Left lung (tissue), 10 donors: Measurements from ENCODE around the gene CSNK1D. TPM values are rescaled to one million over a fixed set of nuclear protein-coding genes. Genes with fewer than 3 reads are reported as not detected.
A peak's percentile ranks its signal among the peaks of the same experiment; 100 is the strongest.

ENCODE experiments used
- ATAC-seq: fragments of 200-7000 bp; cut with Tn5 transposase; one replicate; pipeline ENCODE4 v1.9.1; 2020; ENCODE audit warnings: moderate library complexity
- DNase-seq, 4 donors: peaks; one replicate each; pipeline ENCODE4 v3.0.0-alpha.2; 2013 to 2020
- H3K27ac ChIP-seq, 2 donors: fragments of 200-600 bp; sonication (generic) in 1 of 2; one replicate each; pipeline versions ENCODE4 v1.5.0 to v1.8.0; 2020 to 2021
- H3K27me3 ChIP-seq, 2 donors: fragments of 200-600 bp; sonication (generic) in 1 of 2; one replicate each; pipeline versions ENCODE4 v1.5.0 to v1.8.0; 2020 to 2021
- H3K36me3 ChIP-seq, 2 donors: fragments of 200-600 bp; sonication (generic) in 1 of 2; one replicate each; pipeline versions ENCODE4 v1.5.0 to v1.8.0; 2020 to 2021
- H3K4me1 ChIP-seq, 2 donors: fragments of 200-600 bp; one replicate each; pipeline ENCODE4 v1.8.0; 2021
- H3K4me3 ChIP-seq, 2 donors: fragments of 200-600 bp; sonication (generic) in 1 of 2; one replicate each; pipeline versions ENCODE4 v1.5.0 to v1.8.0; 2020 to 2021; ENCODE audit warnings: mild to moderate bottlenecking in 1 of 2
- H3K9me3 ChIP-seq, 2 donors: fragments of 200-600 bp; sonication (generic) in 1 of 2; one replicate each; pipeline versions ENCODE4 v1.5.0 to v1.8.0; 2020 to 2021
- intact Hi-C, 2 donors: fragments of 100-400 bp; cut with DNase I; formaldehyde crosslinking; loops; one replicate each; pipeline versions ENCODE4 v1.11.2 to v1.14.2; 2022
- polyA plus RNA-seq, 6 donors: library from polyadenylated mRNA; unstranded; fragments of 120-200 nt; gene quantifications; one replicate each; pipeline ENCODE4 v1.2.1, GENCODE V29; 2013; ENCODE audit not compliant: insufficient read length in 6 of 6
- total RNA-seq, 2 donors: library from RNA; stranded (reverse); fragmentation: NEBNext Ultra II Directional; extraction: Animal tissue kit (Norgen Biotek cat#: 25700); gene quantifications; one replicate each; pipeline ENCODE4 v1.2.1, GENCODE V29; 2021
- TF ChIP-seq, protein P1 (sequence below), 2 donors: fragments of 200-600 bp; sonication (generic) in 1 of 2; IDR thresholded peaks; one replicate each; pipeline versions ENCODE4 v1.5.0 to v1.8.0; 2021; ENCODE audit warnings: antibody characterized with exemption in 2 of 2
- donor health status: DM: no; HTN: yes; CAD: no.
- donor health status: DM: no; HTN: no; CAD: no.

Gene CSNK1D
- total and polyA plus RNA-seq, 8 donors = 101 to 160 (median 122) TPM

- no peak for ATAC-seq
- H3K27ac ChIP-seq = peak overlapping the region; percentile 73 to 84
Measured at GRCh38 chr17:82204831-82205719, 68.4 kb downstream of the CSNK1D start.

DNA sequence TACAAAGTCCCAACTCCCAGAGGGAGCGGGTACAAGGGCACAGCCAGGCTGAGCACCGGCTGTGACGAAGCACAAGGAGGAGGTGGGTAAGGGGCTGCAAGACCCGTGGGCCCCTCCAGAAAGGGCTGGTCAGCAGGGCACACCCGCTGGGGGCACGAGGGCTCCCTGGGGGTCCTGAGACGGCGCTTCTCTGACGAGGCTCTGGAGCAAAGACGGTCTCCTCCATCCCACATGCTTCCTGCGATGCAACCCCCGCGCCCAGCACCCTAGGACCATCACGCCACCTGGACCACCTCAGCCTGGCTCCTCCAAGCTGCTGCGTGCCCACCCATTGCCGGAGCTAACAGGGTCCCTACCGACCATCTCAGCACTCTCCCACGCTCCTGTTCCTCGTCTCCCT is 69.6 kb downstream of the CSNK1D start:
- Histone ChIP-seq H3K4me3 (no peak overlapping the region), H3K4me1 (peaks cover 10 to 21% of the 10 kb centered on the region in 2 donors), H3K36me3 (peaks cover 0 to 20% of the 10 kb centered on the region in 2 donors), H3K27ac (no peak overlapping the region), H3K27me3 (no peaks in the 10 kb centered on the region), H3K9me3 (no peaks in the 10 kb centered on the region)
- TF ChIP-seq, protein P1, sequence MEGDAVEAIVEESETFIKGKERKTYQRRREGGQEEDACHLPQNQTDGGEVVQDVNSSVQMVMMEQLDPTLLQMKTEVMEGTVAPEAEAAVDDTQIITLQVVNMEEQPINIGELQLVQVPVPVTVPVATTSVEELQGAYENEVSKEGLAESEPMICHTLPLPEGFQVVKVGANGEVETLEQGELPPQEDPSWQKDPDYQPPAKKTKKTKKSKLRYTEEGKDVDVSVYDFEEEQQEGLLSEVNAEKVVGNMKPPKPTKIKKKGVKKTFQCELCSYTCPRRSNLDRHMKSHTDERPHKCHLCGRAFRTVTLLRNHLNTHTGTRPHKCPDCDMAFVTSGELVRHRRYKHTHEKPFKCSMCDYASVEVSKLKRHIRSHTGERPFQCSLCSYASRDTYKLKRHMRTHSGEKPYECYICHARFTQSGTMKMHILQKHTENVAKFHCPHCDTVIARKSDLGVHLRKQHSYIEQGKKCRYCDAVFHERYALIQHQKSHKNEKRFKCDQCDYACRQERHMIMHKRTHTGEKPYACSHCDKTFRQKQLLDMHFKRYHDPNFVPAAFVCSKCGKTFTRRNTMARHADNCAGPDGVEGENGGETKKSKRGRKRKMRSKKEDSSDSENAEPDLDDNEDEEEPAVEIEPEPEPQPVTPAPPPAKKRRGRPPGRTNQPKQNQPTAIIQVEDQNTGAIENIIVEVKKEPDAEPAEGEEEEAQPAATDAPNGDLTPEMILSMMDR (IDR thresholded peaks at IDR 0.05) = no peak
- DNase-seq (no peak), ATAC-seq (no peak)
- intact Hi-C loops = no loop called here

More at GRCh38 chr17:82204831-82205719, 68.4 kb downstream of the CSNK1D start:
- H3K36me3 ChIP-seq = peaks cover 0 to 9% of the 10 kb centered on the region in 2 donors
- DNase-seq = no peak
- no peaks in the 10 kb centered on the region for H3K9me3 ChIP-seq
- H3K4me1 ChIP-seq = peaks cover 10 to 21% of the 10 kb centered on the region in 2 donors
- TF ChIP-seq, protein P1 (IDR thresholded peaks at IDR 0.05) = no peak
- no peak overlapping the region for H3K4me3 ChIP-seq
- intact Hi-C loops = no loop called here
- no peaks in the 10 kb centered on the region for H3K27me3 ChIP-seq

DNA sequence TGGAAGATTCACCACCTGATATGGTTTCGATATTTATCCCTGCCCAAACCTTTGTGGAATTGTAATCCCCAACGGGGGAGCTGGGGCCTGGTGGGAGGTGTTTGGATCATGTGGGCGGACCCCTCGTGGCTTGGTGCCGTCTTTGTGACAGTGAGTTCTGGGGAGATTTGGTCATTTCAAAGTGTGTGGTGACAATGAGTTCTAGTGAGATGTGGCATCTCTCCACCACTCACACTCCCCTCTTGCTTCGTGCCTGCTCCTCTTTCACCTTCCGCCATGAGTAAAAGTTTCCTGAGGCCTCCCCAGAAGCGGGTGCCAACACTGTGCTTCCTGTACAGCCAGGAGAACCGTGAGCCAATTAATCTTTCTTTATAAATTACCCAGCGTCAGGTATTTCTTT is 70.5 kb downstream of the CSNK1D start:
- H3K4me3 ChIP-seq = no peak overlapping the region
- H3K36me3 ChIP-seq = peaks cover 0 to 26% of the 10 kb centered on the region in 2 donors
- ATAC-seq = no peak
- H3K4me1 ChIP-seq = peaks cover 10 to 21% of the 10 kb centered on the region in 2 donors
- H3K27ac ChIP-seq = no peak overlapping the region
- DNase-seq = no peak
- H3K9me3 ChIP-seq = no peaks in the 10 kb centered on the region
- intact Hi-C loops = no loop called here
- TF ChIP-seq, protein P1 (IDR thresholded peaks at IDR 0.05) = no peak
- no peaks in the 10 kb centered on the region for H3K27me3 ChIP-seq

- peaks cover 0 to 38% of the 10 kb centered on the region in 2 donors for H3K36me3 ChIP-seq
- peaks cover 10 to 16% of the 10 kb centered on the region in 2 donors for H3K4me1 ChIP-seq
- DNase-seq (no peak), ATAC-seq (no peak)
- H3K27me3 ChIP-seq = no peaks in the 10 kb centered on the region
- H3K4me3 ChIP-seq = no peak overlapping the region
- TF ChIP-seq, protein P1 (IDR thresholded peaks at IDR 0.05) = no peak
- H3K9me3 ChIP-seq = no peaks in the 10 kb centered on the region
- no peak overlapping the region for H3K27ac ChIP-seq
- intact Hi-C loops = no loop called here
Measured at GRCh38 chr17:82201498-82201910, 72.0 kb downstream of the CSNK1D start.

DNA sequence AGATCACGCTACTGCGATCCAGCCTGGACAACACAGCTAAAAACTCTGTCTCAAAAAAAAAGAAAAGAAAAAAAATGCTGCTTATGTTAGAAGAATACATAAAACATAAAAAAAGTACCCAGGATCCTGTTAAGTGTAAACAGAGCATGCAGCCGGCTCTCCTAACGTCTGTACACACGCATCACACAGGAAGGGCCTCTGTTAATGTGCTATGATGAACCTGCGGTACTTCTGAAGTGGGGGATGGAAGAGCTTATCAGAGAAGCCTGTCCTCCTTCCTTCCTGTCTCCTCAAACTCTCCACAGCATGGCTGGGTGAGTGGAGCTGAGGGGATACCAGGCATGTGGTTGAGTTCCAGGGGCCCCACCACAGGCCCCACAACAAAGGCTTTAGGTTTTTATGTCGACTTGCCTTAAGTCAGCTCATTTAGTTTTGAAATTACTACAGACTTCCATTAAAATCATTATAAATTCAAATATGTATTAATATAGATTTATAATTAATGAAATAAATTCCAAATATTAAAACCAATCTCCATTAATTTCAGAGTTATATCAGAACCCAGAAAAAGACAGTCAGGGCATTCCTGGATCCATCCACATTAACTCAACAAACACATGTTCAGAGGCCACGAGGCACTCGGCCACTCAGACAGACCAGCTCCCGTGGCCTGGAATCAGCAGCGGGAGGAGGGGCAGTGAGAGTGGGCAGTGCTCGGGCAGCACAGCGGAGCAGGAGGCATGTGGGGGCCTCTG is 72.6 kb downstream of the CSNK1D start:
- DNase-seq = no peak
- H3K4me3 ChIP-seq = no peak overlapping the region
- intact Hi-C loops = no loop called here
- H3K27me3 ChIP-seq = no peaks in the 10 kb centered on the region
- ATAC-seq = no peak
- no peak overlapping the region for H3K27ac ChIP-seq
- peaks cover 4 to 10% of the 10 kb centered on the region in 2 donors for H3K4me1 ChIP-seq
- no peaks in the 10 kb centered on the region for H3K9me3 ChIP-seq
- TF ChIP-seq, protein P1 (IDR thresholded peaks at IDR 0.05) = no peak
- H3K36me3 ChIP-seq = peaks cover 0 to 42% of the 10 kb centered on the region in 2 donors
